Measurements from ENCODE around the gene JPT1.

JPT1 gene

DNA sequence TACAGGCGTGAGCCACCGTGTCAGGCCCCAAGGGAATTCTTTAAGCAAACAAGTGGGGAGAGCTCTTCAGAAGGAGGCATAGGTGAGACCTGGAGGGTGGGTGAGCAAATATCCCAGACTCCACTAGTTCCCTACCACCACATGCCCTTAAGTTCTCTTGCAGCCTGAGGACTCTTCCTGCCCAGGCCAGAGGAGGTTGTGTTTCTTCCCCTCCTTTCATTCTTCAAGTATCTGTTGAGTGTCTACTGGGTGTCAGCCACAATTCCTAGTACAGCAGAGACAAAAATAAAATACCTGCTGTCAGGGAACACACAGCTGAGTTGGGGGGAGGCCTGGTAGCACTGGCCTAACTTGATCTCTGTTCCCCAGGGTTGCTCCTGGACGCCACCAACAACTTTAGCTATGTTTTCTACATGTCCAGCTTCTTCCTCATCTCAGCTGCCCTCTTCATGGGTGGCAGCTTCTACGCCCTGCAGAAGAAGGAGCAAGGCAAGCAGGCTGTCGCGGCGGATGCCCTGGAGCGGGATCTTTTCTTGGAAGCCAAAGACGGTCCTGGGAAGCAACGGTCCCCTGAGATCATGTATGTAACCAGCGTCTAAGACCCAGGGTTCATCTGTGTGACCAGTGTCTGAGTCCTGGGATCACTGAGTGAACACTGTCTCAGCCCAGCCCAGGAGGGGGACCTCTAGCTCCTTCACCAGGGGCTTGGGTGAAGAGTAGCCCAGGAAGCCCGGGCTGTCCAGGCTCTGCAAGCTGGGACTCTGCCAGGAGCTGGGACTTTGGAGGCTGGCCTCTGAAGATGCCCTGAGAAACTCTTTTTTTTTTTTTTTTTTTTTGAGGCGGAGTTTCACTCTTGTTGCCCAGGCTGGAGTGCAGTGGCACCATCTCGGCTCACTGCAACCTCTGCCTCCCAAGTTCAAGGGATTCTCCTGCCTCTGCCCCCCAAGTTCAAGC, 50.4 kb downstream of the JPT1 start:
- DNase-seq: no peak

DNA sequence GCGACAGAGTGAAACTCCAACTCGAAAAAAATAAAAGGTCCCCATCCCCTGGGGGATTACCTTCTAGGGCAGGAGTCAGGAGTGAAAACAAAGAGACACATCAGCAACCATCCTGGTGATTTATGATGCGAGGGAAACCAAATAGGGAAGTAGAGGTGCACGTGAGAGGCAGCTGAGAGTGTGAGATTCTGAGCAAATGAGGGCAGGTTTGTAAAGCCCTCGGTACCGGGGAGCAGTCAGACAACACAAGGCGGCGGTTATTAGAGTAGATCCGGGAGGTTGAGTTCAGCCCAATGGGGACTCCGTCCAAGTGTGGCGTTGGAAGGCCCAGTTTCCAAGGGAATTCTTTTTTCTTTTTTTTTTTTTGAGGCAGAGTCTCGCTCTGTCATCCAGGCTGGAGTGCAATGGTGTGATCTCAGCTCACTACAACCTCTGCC, 51.9 kb downstream of the JPT1 start:
- no peak for DNase-seq

DNA sequence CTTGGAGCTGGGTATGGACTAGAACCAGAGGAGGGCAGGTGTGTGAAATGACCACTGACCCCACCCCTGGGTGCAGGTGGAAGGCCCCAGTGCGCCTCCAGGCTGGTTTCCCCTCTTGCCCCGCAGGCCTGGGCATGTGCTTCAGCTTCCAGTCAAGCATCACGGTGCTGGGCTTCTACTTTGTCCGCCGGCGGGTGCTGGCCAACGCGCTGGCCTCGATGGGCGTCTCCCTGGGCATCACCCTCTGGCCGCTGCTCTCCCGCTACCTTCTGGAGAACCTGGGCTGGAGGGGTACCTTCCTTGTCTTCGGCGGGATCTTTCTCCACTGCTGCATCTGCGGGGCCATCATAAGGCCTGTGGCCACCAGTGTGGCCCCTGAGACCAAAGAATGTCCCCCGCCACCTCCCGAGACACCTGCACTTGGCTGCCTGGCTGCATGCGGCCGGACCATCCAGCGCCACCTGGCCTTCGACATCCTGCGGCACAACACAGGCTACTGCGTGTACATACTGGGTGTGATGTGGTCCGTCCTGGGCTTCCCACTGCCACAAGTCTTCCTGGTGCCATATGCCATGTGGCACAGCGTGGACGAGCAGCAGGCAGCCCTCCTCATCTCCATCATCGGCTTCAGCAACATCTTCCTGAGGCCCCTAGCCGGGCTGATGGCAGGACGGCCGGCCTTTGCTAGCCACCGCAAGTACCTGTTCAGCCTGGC, 54.3 kb downstream of the JPT1 start:
- no peak for DNase-seq

DNA sequence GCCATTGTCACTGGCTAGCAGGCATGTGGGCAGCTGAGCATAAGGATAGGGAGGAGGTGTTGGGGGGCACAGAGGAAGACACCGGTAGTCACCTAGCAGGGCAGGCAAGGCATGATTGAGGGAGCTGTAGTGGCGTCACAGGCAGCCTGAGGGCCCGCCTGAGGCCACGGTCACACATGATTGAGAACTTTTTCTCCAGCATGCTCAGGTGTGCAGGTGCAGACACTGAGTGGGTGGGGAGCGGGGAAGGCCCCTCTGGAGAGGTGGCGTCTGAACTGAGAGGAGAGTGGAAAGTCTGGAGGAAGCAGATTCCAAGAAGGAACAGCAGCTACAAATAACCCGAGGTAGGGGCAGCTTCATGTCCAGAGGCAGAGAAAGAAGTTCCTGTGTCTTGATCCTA, 55.5 kb downstream of the JPT1 start:
- no peak for DNase-seq

DNA sequence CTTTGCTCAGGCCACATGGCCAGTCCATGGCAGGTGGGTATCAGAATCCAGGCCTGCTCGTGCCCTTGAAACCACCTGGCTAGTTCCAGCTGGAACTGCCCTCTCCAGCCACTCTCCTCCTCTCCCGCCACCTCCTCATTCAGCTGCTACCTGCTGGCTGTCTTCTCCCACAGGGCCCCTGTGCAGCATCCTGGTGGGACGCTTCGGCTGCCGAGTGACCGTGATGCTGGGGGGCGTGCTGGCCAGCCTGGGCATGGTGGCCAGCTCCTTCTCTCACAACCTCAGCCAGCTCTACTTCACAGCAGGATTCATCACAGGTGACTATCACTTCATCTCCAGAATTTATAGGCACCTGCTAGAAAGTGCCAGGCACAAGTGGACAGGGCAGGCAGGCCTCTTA, 56.4 kb downstream of the JPT1 start:
- no peak for DNase-seq

DNA sequence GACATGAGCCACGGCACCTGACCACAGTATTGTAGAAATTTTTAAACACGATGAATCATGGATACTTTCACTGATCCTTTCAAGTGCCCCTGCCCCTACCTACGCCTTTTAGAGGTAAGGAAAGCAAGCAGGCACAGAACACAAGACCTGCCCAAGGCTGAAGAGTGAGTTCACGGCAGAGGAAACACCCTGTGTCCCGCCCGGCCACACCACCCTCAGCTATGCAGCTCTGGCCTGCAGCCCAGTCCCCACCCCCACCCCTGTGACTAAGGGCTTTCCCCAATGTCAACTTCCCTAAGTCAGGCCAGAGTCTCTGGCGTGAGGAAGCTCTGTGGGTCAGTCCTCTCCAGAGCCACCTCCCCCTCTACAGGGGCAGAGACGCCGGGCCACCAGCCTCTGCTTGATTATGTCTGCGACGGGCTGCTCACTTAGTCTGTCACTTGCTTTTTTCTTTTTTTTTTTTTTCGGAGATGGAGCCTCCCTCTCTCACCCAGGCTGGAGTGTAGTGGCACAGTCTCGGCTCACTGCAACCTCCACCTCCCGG, 58.2 kb downstream of the JPT1 start:
- DNase-seq: no peak

DNA sequence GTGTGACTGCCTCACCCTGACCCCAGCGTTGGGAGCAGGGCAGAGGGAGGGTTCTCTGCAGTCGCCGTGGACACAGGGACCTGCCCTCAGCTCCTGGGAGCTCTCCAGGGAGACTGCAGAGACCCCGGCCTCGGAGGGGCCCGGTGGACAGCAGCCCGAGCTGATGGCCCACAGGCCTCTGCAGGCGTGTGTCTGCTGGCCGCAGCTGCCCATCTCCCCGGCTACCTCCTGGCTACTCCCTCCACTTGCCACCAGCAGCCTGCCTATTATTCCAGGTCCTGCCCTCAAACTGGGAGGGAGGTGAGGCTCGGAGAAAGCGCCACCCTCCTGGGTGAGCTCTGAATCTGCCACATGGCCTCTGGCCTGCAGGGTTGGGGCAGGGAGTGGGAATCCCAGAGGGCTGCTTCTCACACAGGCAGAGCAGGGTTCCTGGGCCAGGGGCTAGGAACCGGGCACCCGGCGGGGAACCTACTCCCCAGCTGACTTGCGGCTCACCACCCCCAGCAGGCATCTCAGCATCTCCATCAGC, 59.4 kb downstream of the JPT1 start:
- DNase-seq: no peak

DNA sequence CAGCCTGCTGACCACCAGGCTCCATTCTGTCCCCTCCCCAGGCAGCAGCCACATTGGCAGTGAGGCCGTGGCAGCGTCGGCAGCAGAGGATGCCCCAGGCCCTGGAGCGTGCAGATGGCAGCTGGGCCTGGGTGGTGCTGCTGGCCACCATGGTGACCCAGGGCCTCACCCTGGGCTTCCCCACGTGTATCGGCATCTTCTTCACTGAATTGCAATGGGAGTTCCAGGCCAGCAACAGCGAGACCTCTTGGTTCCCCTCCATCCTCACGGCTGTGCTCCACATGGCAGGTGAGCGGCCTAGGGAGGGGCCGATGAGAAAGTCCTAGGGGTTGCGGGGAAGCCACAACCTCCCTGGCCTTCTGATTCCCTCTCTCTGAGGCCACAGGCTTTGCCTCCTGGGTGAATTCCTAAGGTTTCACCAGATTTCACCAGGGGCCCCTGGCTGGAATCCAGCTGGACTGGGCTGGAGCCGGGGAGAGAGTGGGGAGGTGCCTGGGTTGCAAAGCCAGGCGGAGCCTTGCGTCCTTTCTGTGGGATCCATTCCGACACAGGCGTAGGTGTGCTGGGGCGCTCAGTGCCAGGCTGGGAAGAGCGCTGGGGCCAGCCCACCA, 60.7 kb downstream of the JPT1 start:
- DNase-seq: no peak

DNA sequence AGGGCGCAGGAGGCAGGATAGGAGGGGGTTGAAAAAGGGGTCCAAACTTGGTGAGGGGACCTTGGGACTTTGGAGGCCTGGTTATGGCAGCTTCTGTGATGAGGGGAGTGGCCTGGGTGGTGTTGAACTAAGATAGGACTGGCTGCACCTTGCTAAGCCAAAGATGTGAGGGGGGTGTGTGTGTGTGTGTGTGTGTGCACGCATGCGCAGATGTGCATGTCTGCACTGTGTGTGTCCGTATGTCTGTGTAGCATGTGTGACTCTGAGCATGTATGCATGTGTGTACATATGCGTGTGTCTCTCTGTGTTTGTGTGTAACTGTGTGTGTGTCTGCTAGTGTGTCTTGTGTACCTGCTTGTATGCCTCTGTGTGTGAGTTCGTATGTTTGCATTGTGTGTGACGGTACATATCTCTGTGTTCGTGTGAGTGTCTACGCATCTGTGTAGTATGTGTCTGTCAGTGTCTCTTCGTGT, 62.4 kb downstream of the JPT1 start:
- DNase-seq: no peak

DNA sequence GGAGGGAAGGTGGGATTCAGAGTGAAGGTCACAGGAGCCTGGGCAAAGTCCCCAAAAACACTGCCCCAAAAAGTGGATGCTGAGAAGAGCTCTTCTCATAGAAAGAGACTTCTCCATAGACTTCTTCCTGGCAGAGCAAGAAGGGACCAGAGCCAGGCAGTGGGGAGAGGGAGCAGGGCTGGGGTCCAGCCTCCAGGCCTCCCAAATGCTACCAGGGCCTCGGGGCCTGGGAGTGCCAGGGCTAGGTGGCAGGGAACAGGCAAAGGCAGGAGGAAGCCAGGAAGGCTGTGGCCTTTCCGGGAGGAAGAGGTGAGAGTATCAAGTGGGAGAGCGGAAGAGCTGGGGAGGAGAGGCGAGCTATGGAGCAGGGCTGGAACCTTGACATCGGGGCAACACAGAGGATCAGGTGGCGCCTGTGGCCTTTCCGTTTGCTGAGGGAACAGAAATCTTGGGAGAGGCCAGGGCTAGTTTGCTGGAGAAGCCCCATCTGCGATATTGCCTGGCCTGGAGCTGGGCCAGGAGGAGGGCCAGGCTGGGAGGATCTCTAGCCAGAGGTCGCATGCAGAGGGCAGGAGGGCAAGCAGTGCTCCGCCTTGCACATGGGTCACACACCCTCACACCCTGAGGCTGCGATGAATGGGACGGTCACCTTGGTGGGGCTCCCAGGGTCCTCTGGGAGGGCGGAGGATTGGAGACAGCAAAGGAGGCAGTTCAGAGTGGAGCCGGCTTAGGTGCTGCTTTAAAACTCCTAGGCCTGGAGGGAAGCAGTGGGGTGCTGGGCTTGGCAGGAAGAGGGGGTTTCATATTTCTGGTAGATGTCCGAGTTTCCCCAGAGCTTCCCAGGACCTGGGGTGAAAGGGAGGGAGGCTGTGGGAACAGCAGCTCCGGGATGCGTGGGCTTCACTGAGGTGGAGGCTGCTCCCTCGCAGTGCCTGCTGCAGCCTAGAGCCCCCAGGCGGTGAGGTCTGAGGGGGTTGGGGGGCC, 63.1 kb downstream of the JPT1 start:
- DNase-seq: no peak

DNA sequence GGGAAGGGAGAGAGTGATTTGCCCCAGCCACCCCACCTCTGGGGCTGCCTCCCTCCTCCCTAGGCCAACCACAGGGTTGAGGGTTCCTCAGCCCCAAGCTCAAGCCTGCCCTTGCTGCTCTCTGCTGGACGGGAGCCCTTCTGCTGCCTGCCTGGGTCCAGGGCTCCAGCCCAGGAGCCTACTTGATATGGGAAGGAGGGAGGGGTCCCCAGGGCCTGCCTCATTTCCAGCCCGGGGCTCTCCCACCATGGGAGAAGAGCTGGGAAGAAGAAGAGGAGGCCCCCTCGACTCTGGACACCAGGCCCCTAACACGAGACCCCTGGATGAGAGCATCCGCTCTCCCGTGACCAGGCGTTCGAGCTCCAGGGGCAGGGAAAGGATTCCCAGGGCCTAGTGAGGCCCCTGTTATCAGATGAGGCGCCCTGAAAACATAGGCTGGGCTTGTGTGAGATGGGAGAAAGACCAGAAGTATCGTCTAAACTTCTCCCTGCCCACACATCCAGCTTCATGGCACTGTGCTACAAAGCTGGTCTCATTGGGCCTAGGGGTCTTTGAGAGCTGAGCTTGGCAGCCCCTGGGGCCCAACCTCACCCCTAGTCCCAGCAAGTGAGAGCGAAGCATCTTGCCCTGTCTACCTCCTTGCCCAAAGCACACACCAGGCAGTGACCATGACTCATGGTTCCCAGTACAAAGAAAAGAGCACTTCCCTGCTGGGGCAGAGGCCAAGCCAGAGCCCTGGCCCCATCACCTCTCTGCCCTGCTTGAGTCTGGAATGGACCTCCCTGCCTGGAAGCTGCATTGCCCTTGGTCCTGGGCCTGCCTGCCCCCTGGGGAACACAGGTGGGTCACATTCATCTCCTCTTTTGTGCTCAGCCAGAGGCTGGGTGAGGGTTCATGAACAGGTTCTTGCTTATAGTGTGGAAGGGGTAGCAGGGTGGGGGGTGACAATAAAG, 65.6 kb downstream of the JPT1 start:
- no peak for DNase-seq

DNA sequence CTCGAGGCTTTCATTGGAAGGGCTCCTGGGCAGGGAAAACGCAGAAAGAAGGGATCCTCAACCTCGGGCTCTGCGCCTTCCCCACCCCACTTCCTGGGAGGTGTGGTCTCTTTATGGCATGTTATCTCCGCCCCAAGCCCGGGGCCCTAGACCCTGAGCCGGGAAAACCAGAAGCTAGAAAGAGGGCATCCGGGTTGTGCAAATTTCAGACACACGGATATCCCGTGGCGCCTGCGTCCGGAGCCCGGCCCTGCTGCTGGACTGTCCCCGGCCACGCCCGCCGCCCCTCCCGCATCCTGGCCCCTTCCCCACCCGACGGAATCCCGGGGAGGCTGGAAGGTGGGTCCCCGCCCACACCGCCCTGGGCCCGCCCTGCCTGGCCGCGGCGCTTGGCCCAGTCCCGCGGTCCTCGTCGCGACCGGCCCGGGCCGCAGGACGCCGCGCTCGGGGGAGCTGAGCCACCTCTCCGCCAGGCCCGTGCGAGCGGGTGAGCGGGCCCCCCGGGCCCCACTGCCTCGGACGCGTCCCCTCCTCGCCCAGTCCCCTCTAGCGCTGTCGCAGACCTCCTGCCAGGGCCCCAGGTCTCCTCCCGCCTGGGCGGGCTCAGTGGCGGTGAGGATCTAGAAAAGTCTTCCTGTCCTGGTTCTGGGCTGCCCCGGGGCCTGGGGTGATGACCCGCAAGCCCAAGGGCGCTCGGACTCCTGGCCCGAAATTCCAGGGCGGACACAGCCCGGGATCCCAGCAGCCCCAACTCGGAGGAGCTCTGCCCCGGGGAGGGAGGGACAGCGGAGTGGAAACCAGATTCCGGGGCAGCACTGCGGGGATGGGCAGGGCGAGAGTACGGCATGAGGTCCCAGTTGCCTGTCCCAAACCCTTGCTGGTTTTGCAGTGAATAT, 66.5 kb downstream of the JPT1 start, which contains the start of gene SLC16A5:
Gene SLC16A5 (plus strand): TSS at position 397 of the 896 bp plus-strand sequence. CDS start 5,683 bp downstream, outside the sequence.
- DNase-seq: peak; percentile 49

DNA sequence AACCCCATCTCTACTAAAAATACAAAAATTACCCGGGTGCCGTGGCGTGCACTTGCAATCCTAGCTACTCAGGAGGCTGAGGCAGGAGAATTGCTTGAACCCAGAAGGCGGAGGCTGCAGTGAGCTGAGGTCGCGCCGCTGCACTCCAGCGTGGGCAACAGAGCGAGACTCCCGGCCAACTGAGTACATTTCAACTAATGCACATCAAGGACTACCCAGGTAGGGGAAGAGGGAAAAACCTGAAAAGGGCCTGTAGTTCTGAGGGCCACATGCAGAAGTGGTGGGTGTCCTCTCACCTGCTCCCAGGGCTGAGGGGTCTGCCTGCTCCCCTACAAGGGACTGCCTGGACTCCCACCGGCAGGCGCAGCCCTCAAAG, 67.1 kb downstream of the JPT1 start:
- DNase-seq: no peak

DNA sequence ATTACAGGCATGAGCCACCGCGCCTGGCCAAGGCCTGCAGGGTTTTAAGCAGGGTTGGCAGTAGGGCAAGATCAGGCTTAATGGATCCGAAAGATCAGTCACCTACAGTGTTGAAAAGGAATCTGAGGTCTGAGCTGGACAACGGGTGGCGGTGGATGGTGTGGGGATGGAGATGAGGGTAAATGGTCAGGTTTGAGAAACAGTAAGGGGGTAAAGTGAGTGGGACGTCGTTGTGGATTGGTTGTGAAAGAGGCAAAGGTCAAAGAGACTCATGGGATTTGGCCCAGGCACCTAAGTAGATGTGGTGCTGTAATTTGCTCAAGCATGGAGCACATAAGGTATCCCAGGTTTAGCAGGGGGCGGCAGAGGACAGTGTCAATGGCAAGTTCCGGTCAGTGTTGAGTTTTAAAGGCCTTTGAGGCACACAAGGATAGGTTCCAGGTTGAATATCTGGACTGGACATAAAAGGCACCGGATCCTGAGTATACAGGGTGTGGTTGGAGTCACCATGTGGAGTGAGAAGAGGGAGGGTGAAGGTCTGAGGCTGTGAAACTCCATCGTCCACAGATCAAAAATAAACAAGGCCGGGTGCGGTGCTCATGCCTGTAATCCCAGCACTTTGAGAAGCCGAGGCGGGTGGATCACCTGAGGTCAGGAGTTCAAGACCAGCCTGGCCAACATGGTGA, 67.7 kb downstream of the JPT1 start:
- DNase-seq: no peak

Measured in CD4-positive, alpha-beta T cell treated with Interleukin-10 for 1 hour (primary cell).